HG03280 (cell line): ENCODE data around the gene PEBP1.
"Not testable (repeated sequence)": the region's sequence is repeated elsewhere in the genome, so short reads cannot be mapped to it uniquely, and the experiment has no call there.

Experiments used
- ATAC-seq: cut with Tn5 transposase; IDR thresholded peaks from one replicate; pipeline ENCODE4 v1.9.1; 2021; ENCODE audit warnings: mild to moderate bottlenecking, moderate library complexity; ENCODE audit not compliant: unreplicated experiment

PEBP1 gene

DNA sequence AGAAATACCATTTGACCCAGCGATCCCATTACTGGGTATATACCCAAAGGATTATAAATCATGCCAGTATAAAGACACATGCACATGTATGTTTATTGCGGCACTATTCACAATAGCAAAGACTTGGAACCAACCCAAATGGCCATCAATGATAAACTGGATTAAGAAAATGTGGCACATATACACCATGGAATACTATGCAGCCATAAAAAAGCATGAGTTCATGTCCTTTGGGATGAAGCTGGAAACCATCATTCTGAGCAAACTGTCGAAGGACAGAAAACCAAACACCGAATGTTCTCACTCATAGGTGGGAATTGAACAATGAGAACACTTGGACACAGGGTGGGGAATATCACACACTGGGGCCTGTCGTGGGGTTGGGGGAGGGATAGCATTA lies 6.5 kb upstream of the PEBP1 start:
- not testable (repeated sequence) for ATAC-seq

DNA sequence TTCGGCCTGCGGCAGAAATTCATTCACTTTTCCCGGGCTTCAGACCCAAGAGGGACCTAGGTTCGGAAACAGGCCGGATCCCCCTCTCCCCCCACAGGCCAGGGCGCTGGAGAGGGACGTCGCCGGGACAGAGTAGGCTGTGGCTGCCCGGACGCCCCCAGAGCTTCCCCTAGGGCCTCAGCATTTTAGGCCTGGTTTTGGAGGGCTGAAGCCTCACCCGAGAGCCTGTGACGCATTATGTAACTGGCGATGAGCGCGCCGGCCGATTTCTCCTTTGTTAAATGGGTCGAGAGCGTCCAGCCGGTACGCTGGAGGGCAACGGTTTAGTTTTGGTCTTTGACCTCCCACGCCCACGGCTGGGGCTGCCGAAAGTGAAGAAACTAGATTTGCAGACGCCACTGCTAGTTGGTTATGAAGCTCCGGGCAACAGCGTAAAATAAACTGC lies 657 bp downstream of the PEBP1 start:
- ATAC-seq, result peak; percentile 29

DNA sequence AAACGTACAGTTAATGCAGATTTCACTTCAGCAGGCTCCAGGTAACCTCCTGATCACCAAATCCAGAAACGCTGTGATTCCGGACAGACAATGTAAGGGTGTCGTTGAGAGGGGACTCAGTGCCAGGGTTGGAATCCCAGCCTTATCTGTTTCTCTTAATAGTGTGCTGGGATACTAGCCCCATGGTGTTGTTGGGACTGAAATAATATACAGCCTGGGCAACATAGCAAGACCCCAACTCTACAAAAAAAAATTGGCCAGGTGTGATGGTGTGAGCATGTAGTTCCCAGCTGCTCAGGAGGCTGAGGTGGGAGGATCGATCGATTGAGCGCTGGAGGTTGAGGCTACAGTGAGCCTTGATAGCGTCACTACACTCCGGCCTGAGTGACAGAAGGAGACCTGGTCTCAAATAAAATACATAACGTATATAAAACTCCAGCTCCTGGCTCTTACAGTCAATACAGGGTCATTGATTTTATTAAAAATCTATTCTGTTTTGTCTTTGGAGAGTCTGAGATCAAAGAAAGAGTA lies 1.3 kb downstream of the PEBP1 start:
- no peak for ATAC-seq

DNA sequence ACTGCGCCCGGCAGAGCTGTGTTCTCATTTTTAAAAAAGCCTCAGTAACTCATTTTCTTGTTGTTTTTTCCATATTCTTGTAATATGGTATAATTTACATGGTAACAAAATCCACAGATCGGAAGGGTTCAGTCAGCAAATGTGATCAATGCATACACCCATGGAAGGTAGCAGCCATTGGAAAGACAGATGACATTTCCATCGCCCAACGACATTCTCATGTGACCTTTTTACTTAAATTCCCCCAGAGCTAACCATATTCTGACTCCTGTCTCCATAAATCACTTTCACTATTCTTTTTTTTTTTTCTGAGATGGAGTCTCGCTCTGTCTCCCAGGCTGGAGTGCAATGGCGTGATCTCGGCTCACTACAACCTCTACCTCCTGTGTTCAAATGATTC lies 4.9 kb downstream of the PEBP1 start:
- ATAC-seq, result no peak

GRCh38 chr12:118144499-118144898 lies 8.6 kb downstream of the PEBP1 start:
- ATAC-seq, result no peak

- ATAC-seq, result no peak
Measured at GRCh38 chr12:118145113-118145797, 9.3 kb downstream of the PEBP1 start.

DNA sequence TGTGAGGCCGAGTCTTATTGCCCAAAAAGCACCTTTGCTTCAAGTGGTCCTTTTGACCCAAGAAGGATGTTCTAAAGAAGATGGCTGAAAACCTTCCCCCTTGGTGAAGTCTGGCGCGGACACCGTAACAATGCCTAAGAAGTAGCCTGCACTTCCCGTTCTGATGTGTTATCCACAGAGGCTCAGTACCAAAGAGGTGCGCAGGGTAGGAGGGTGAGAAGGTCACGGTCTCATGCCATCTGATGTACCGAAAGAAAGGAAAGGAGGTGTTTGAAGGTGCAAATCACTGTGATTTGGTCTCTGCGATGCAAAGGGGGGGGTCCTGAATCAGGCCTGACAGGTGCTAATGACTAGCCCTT lies 9.9 kb downstream of the PEBP1 start:
- no peak for ATAC-seq

DNA sequence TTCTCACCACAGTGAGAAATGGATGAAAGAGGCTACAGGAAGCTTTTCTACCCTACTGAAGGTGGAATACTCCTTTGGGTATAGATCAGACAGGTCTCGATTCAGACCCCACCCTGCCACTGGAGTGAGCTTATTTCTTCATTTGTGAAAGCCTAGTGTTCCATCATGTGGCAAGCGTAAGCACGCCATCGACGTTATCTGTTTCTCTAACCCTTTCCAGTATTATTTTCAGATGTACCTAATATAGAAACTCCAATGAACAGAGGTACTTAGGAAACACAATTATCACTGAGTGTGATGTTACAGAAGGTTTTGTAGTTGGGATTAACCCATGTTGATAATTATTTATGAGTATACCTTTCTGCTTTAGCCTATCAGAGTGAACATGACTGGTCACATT lies 12.4 kb downstream of the PEBP1 start:
- no peak for ATAC-seq

DNA sequence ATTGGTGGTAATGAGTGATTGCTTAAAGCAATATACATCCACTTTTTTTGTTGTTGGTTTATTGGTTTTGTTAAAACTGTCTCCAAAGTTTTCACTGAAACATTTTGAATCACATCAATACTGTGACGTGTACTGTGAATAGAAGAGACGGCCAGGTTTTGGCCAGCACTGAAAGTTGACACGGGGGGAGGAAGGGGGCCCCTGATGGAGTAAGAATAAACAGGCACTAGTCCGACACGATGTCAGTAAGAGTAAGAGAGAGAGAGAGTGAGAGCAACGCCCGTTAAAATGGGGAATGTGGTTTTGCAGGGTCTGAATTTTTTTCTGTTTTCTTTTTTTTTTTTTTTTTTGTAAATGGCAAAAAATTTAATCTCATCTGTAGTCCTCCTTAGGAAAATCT lies 14.7 kb downstream of the PEBP1 start:
- no peak for ATAC-seq

DNA sequence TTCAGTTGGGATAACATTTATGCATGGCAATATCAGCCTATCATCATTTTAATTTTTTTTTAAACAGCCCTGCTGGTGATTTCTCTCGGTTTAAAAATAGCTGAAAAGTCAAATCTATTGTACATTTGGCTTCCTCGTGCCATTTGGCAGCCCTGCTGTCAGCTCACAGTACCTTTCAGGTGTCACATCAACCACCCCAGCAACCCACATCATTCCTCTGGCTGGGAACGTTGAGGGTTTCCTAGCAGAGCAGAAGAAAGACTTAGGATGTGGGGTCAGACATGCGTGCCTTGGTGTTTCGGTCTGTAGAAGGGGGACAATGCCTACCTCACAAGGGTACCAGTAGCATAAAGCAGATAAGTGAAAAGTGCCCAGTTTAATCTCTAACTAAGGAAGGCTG lies 15.8 kb downstream of the PEBP1 start:
- no peak for ATAC-seq

DNA sequence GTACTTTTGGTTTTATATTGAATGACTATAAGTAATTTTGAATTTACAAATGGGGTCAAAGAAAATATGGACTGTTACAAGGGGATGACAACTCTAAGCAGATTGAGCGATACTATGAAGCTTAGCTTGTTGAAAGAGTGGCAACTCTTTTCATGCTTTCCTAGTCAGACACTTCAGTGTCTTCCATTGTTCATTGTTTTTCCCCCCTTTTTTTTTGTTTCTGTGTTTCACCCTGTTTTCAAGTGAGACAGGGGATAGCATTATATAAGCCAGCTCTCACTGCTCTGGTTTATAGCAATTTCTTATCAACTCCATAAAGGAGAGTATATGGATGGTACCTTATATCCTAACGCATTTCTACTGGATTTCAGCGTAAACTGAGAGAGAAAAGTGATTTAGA lies 24.6 kb downstream of the PEBP1 start:
- ATAC-seq, result no peak

- no peak for ATAC-seq
Measured at GRCh38 chr12:118164798-118165486, 29.0 kb downstream of the PEBP1 start.

DNA sequence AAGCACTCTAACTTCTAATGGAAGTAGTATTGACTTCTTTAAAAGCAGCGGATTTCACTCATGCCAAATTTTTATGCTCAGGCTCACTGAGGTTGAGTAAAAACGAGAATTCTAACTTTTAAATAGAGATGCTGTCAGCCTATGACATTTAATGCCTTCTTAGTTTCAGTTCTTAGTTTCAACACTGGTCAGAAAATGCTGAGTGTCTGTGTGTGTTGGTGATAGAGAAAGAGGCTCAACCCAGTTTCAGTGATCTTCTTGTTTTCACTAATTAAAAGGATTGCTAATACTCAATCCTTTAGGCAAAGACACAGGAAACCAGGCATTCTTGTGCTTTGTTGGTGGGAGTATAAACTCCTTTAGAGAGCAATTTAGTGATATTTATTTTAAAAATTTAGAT lies 31.0 kb downstream of the PEBP1 start:
- peak; percentile 98 for ATAC-seq

GRCh38 chr12:118175823-118176447 lies 40.0 kb downstream of the PEBP1 start:
- ATAC-seq, result no peak

DNA sequence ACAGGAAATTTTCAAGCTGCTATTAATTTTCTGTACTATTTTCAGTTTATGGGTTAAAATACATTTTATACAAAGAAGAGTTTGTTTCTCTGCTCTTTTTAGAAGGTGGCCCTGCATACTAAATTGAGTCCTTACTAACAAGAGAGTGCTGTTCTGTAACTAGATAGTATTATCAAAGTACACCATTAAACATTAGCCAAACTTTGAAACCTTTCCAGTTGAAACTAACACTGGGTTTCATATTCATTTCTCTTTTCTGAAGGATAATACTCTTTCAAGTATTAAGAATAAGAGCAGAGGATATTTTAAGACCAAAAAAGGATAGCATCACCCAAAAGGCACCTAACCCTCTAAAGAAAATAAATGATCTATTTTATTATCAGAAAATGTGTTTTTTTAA lies 47.2 kb downstream of the PEBP1 start:
- ATAC-seq, result no peak

GRCh38 chr12:118183711-118184110 lies 47.8 kb downstream of the PEBP1 start:
- ATAC-seq, result no peak

GRCh38 chr12:118185602-118186397 lies 49.9 kb downstream of the PEBP1 start:
- ATAC-seq, result no peak

- ATAC-seq, result no peak
Measured at GRCh38 chr12:118187751-118188435, 52.0 kb downstream of the PEBP1 start.

DNA sequence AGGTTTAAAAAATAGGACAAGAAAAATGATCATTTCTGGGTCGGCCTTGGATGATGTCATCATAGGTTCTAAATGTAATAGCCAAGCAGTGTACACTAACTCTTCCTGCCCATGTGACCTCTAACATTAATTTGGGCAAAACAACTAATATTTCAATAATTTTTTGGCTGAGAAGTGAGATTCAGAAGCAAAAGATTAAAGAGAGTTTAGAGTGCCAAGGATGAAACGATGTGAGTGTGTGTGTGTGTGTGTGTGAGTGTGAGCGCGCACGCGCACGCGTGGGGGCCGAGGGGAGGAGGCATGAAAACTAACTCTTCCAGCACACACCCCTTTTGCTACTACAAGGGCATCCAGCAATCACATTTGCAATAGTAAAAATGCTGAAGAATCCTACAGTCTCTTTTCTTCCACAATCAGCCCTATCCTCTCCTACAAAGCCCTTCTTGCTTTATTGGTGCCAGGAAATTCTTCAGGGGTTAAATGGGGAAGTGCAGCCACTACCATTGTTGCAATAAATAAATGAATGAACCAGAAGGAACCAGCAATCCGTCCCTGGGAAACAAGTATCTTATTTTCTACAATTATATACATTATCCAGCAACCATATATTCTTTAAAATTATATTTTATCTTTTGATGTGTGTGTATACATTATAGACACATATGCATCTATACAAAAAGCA lies 52.9 kb downstream of the PEBP1 start:
- no peak for ATAC-seq

- ATAC-seq, result no peak
Measured at GRCh38 chr12:118189741-118190191, 53.8 kb downstream of the PEBP1 start.
